ENCODE results near the gene MINDY2.
"Not testable (repeated sequence)": the region's sequence is repeated elsewhere in the genome, so short reads cannot be mapped to it uniquely, and the experiment has no call there.

MINDY2 gene

DNA sequence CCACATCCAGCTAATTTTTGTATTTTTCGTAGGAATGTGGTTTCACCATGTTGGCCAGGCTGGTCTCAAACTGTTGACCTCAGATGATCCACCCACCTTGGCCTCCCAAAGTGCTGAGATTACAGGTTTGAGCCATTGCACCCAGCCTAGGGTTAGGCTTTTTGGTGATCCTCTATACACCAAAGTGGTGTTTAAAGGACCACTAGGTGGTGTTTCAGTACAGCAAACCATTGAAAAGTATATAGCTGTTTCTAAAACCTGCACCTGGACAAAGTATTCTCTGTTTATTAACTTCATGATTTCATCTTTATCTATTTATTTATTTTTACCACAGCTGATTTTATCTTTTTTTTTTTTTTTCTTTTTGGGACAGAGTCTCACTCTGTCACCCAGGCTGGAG, 68.4 kb downstream of the MINDY2 start:
- H3K27ac ChIP-seq (ENCODE audit: low read length): no peak overlapping the region
- peaks cover 6% of the 10 kb centered on the region; the same call in 1 of the 2 replicates for H3K36me3 ChIP-seq (ENCODE audit: insufficient read depth, low read depth, low read length)
- H3K27me3 ChIP-seq (ENCODE audit: insufficient read depth, low read length): no peaks in the 10 kb centered on the region
- H3K9ac ChIP-seq (ENCODE audit: low read depth, low read length): no peak overlapping the region
- peaks cover 4% of the 10 kb centered on the region; the same call in 1 of the 2 replicates for H3K4me1 ChIP-seq (ENCODE audit: insufficient read depth, low read length)
- H3K9me3 ChIP-seq (ENCODE audit: insufficient read depth, low read depth, low read length): no peaks in the 10 kb centered on the region
- H3K4me3 ChIP-seq (ENCODE audit: low read length): no peak overlapping the region

- H3K9me3 ChIP-seq (ENCODE audit: insufficient read depth, low read depth, low read length): no peaks in the 10 kb centered on the region
- no peaks in the 10 kb centered on the region for H3K27me3 ChIP-seq (ENCODE audit: insufficient read depth, low read length)
- no peak overlapping the region for H3K9ac ChIP-seq (ENCODE audit: low read depth, low read length)
- no peaks in the 10 kb centered on the region; the same call in 1 of the 2 replicates for H3K4me1 ChIP-seq (ENCODE audit: insufficient read depth, low read length)
- no peak overlapping the region for H3K27ac ChIP-seq (ENCODE audit: low read length)
- no peak overlapping the region for H3K4me3 ChIP-seq (ENCODE audit: low read length)
- H3K36me3 ChIP-seq (ENCODE audit: insufficient read depth, low read depth, low read length): peaks cover 6% of the 10 kb centered on the region; the same call in 1 of the 2 replicates
Measured at GRCh38 chr15:58840048-58840447, 68.9 kb downstream of the MINDY2 start.

DNA sequence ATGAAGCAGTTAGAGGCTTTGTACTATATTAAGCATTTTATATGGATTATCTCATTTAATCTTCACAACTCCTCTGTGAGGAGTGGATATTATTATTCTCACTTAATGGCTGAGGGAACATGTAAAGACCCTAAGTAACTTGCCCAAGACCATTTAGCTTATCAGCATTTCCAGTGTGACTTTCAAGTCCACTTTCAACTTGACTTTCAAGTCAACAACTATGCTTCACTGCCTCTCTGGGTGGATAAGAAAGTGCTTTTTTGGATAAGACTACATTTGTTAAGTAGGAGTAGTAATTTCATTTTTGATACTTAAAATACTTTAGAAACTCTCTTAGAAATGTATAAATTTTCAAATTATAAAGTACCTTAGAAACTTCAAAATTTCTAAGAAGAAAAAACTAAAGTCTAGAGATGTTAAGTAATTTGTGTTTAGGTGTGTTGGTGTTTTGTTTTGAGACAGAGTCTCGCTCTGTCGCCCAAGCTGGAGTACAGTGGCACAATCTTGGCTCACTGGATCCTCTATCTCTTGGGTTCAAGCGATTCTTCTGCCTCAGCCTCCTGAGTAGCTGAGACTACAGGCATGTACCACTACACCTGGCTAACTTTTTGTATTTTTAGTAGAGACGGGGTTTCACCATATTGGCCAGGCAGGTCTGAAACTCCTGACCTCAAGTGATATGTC, 71.8 kb downstream of the MINDY2 start:
- no peak overlapping the region for H3K4me3 ChIP-seq (ENCODE audit: low read length)

GRCh38 chr15:58851205-58851604, 80.1 kb downstream of the MINDY2 start:
- not testable (repeated sequence) for H3K4me3 ChIP-seq (ENCODE audit: low read length); H3K4me1 ChIP-seq (ENCODE audit: insufficient read depth, low read length); H3K9ac ChIP-seq (ENCODE audit: low read depth, low read length); H3K27me3 ChIP-seq (ENCODE audit: insufficient read depth, low read length); H3K27ac ChIP-seq (ENCODE audit: low read length); H3K9me3 ChIP-seq (ENCODE audit: insufficient read depth, low read depth, low read length)
- H3K36me3 ChIP-seq (ENCODE audit: insufficient read depth, low read depth, low read length): peaks cover 11% of the 10 kb centered on the region; the same call in 1 of the 2 replicates

More for the DNA sequence above, 71.8 kb downstream of the MINDY2 start:
- H3K36me3 ChIP-seq (ENCODE audit: insufficient read depth, low read depth, low read length): peaks cover 6% of the 10 kb centered on the region
- no peaks in the 10 kb centered on the region for H3K27me3 ChIP-seq (ENCODE audit: insufficient read depth, low read length)
- no peaks in the 10 kb centered on the region for H3K4me1 ChIP-seq (ENCODE audit: insufficient read depth, low read length)
- no peak overlapping the region for H3K27ac ChIP-seq (ENCODE audit: low read length)
- no peaks in the 10 kb centered on the region for H3K9me3 ChIP-seq (ENCODE audit: insufficient read depth, low read depth, low read length)
- H3K9ac ChIP-seq (ENCODE audit: low read depth, low read length): no peak overlapping the region

DNA sequence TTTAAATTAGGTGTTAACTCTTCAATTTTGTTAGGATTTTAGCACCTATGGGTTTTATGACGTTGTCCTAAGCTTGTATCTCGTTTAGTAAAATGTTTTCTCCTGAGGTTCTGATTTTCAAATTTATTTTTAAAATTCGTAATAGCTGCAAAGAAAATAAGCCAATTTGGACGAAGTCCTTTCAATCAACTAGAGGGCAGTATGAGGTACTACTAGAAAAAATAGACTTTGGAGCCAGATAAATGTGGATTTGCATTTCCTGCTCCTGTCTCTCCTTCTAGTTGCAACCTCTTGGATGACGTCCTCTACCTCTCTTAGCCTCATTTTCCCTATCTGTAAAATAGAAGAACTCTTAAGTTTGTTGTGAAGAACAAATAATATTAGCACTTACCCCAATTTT, 81.2 kb downstream of the MINDY2 start:
- Histone ChIP-seq H3K9ac (ENCODE audit: low read depth, low read length) (no peak overlapping the region), H3K9me3 (ENCODE audit: insufficient read depth, low read depth, low read length) (no peaks in the 10 kb centered on the region), H3K4me3 (ENCODE audit: low read length) (no peak overlapping the region), H3K36me3 (ENCODE audit: insufficient read depth, low read depth, low read length) (peaks cover 8% of the 10 kb centered on the region; the same call in 1 of the 2 replicates), H3K27me3 (ENCODE audit: insufficient read depth, low read length) (no peaks in the 10 kb centered on the region), H3K4me1 (ENCODE audit: insufficient read depth, low read length) (no peaks in the 10 kb centered on the region), H3K27ac (ENCODE audit: low read length) (no peak overlapping the region)

DNA sequence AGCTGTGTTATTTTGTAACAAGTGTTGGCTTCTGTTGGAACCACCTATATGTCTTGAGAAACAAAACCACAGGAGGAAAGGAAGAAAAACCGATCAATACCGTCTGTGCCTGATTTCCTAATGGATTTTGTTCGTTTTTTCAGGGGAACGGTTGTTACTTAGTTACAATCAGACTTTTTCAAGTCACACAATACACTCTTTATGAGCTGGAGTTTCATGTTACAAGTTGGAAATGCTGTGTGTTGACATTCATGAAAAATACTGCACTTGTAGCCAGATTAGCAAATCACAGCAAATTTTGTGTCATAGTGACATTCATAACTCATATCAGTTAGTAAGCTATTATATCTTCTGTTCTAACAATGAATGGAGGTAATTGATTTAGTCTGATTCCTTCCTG, 83.5 kb downstream of the MINDY2 start:
- Histone ChIP-seq H3K4me1 (ENCODE audit: insufficient read depth, low read length) (no peaks in the 10 kb centered on the region), H3K9ac (ENCODE audit: low read depth, low read length) (no peak overlapping the region), H3K27me3 (ENCODE audit: insufficient read depth, low read length) (no peaks in the 10 kb centered on the region), H3K27ac (ENCODE audit: low read length) (no peak overlapping the region), H3K36me3 (ENCODE audit: insufficient read depth, low read depth, low read length) (no peaks in the 10 kb centered on the region), H3K4me3 (ENCODE audit: low read length) (no peak overlapping the region), H3K9me3 (ENCODE audit: insufficient read depth, low read depth, low read length) (no peaks in the 10 kb centered on the region)

- Histone ChIP-seq H3K9me3 (ENCODE audit: insufficient read depth, low read depth, low read length) (no peaks in the 10 kb centered on the region), H3K27ac (ENCODE audit: low read length) (no peak overlapping the region), H3K4me3 (ENCODE audit: low read length) (no peak overlapping the region), H3K27me3 (ENCODE audit: insufficient read depth, low read length) (no peaks in the 10 kb centered on the region), H3K9ac (ENCODE audit: low read depth, low read length) (no peak overlapping the region), H3K4me1 (ENCODE audit: insufficient read depth, low read length) (no peaks in the 10 kb centered on the region), H3K36me3 (ENCODE audit: insufficient read depth, low read depth, low read length) (no peaks in the 10 kb centered on the region)
Measured at GRCh38 chr15:58856086-58856485, 85.0 kb downstream of the MINDY2 start.

GRCh38 chr15:58856621-58857020, 85.5 kb downstream of the MINDY2 start:
- H3K4me1 ChIP-seq (ENCODE audit: insufficient read depth, low read length); H3K27ac ChIP-seq (ENCODE audit: low read length); H3K9ac ChIP-seq (ENCODE audit: low read depth, low read length); H3K9me3 ChIP-seq (ENCODE audit: insufficient read depth, low read depth, low read length); H3K36me3 ChIP-seq (ENCODE audit: insufficient read depth, low read depth, low read length); H3K4me3 ChIP-seq (ENCODE audit: low read length); H3K27me3 ChIP-seq (ENCODE audit: insufficient read depth, low read length): not testable (repeated sequence)

- no peaks in the 10 kb centered on the region for H3K9me3 ChIP-seq (ENCODE audit: insufficient read depth, low read depth, low read length)
- no peak overlapping the region for H3K27ac ChIP-seq (ENCODE audit: low read length)
- no peaks in the 10 kb centered on the region; the same call in 1 of the 2 replicates for H3K4me1 ChIP-seq (ENCODE audit: insufficient read depth, low read length)
- H3K27me3 ChIP-seq (ENCODE audit: insufficient read depth, low read length): peaks cover 14% of the 10 kb centered on the region; the same call in 1 of the 2 replicates
- H3K9ac ChIP-seq (ENCODE audit: low read depth, low read length): no peak overlapping the region
- H3K4me3 ChIP-seq (ENCODE audit: low read length): no peak overlapping the region
- no peaks in the 10 kb centered on the region for H3K36me3 ChIP-seq (ENCODE audit: insufficient read depth, low read depth, low read length)
Measured at GRCh38 chr15:58862326-58862725, 91.2 kb downstream of the MINDY2 start.

- peaks cover 14% of the 10 kb centered on the region; the same call in 1 of the 2 replicates for H3K27me3 ChIP-seq (ENCODE audit: insufficient read depth, low read length)
- no peak overlapping the region for H3K27ac ChIP-seq (ENCODE audit: low read length)
- no peaks in the 10 kb centered on the region; the same call in 1 of the 2 replicates for H3K4me1 ChIP-seq (ENCODE audit: insufficient read depth, low read length)
- H3K9ac ChIP-seq (ENCODE audit: low read depth, low read length): peak overlapping the region; percentile 38
- H3K36me3 ChIP-seq (ENCODE audit: insufficient read depth, low read depth, low read length): no peaks in the 10 kb centered on the region
- peak overlapping the region; percentile 39; the same call in 1 of the 2 replicates for H3K4me3 ChIP-seq (ENCODE audit: low read length)
- no peaks in the 10 kb centered on the region for H3K9me3 ChIP-seq (ENCODE audit: insufficient read depth, low read depth, low read length)
Measured at GRCh38 chr15:58864602-58865424, 93.7 kb downstream of the MINDY2 start.

GRCh38 chr15:58865425-58865880, 94.4 kb downstream of the MINDY2 start:
- Histone ChIP-seq H3K4me3 (ENCODE audit: low read length) (peak overlapping the region; percentile 39; the same call in 1 of the 2 replicates), H3K36me3 (ENCODE audit: insufficient read depth, low read depth, low read length) (no peaks in the 10 kb centered on the region), H3K4me1 (ENCODE audit: insufficient read depth, low read length) (no peaks in the 10 kb centered on the region; the same call in 1 of the 2 replicates), H3K9me3 (ENCODE audit: insufficient read depth, low read depth, low read length) (no peaks in the 10 kb centered on the region), H3K27ac (ENCODE audit: low read length) (no peak overlapping the region), H3K9ac (ENCODE audit: low read depth, low read length) (peak overlapping the region; percentile 38; the same call in 1 of the 2 replicates), H3K27me3 (ENCODE audit: insufficient read depth, low read length) (peaks cover 14% of the 10 kb centered on the region; the same call in 1 of the 2 replicates)
